ENCODE data around the gene ENTPD1. TPM values are rescaled to one million over a fixed set of nuclear protein-coding genes. Genes with fewer than 3 reads are reported as not detected.

Gene ENTPD1
- total and polyA plus RNA-seq, 8 donors: 3.7 to 56.7 (median 9.7) TPM

- H3K4me1 ChIP-seq: peaks cover 0 to 39% (median 10%) of the 10 kb centered on the region in 4 donors
- H3K4me3 ChIP-seq: no peak overlapping the region
- intact Hi-C loops (cut with DNase I; ENCODE audit: low total_unique reads): no loop called here
- H3K27ac ChIP-seq: no peak overlapping the region
- no peak for DNase-seq
- no peaks in the 10 kb centered on the region for H3K27me3 ChIP-seq
- no peaks in the 10 kb centered on the region for H3K36me3 ChIP-seq
- 61 to 75% (median 70%) methylated on average over 3 of the region's 3 CpGs for WGBS, 5 donors
- no peaks in the 10 kb centered on the region for H3K9me3 ChIP-seq
- TF ChIP-seq EP300 (IDR thresholded peaks at IDR 0.05) (no peak), POLR2A (IDR thresholded peaks at IDR 0.05) (no peak), POLR2AphosphoS5 (IDR thresholded peaks at IDR 0.05) (no peak), CTCF (IDR thresholded peaks at IDR 0.05) (no peak)
Observed at GRCh38 chr10:95790982-95791381, 35.0 kb downstream of the ENTPD1 start.

GRCh38 chr10:95791425-95791979 lies 35.5 kb downstream of the ENTPD1 start:
- Histone ChIP-seq H3K27ac (peak overlapping the region in 2 of 5 donors; percentile 50 to 74), H3K4me1 (peaks cover 0 to 39% (median 10%) of the 10 kb centered on the region in 4 donors), H3K36me3 (no peaks in the 10 kb centered on the region), H3K9me3 (no peaks in the 10 kb centered on the region), H3K27me3 (no peaks in the 10 kb centered on the region), H3K4me3 (no peak overlapping the region)
- no peak for DNase-seq
- WGBS, 5 donors: 68 to 73% (median 73%) methylated on average over 2 of the region's 2 CpGs
- TF ChIP-seq POLR2AphosphoS5 (IDR thresholded peaks at IDR 0.05) (no peak), CTCF (IDR thresholded peaks at IDR 0.05) (no peak)
- intact Hi-C loops (cut with DNase I; ENCODE audit: low total_unique reads): no loop called here

GRCh38 chr10:95792211-95792780 lies 36.3 kb downstream of the ENTPD1 start:
- H3K27ac ChIP-seq: peak overlapping the region in 4 of 5 donors; percentile 48 to 74 (median 59)
- TF ChIP-seq CTCF (IDR thresholded peaks at IDR 0.05) (no peak), EP300 (IDR thresholded peaks at IDR 0.05) (no peak), POLR2A (IDR thresholded peaks at IDR 0.05) (no peak), POLR2AphosphoS5 (IDR thresholded peaks at IDR 0.05) (no peak)
- H3K36me3 ChIP-seq: no peaks in the 10 kb centered on the region
- 55 to 68% (median 61%) methylated on average over 2 of the region's 2 CpGs for WGBS, 5 donors
- peaks cover 0 to 39% (median 10%) of the 10 kb centered on the region in 4 donors for H3K4me1 ChIP-seq
- no peak for DNase-seq
- H3K9me3 ChIP-seq: no peaks in the 10 kb centered on the region
- H3K4me3 ChIP-seq: no peak overlapping the region
- no peaks in the 10 kb centered on the region for H3K27me3 ChIP-seq
- intact Hi-C loops (cut with DNase I; ENCODE audit: low total_unique reads): no loop called here

GRCh38 chr10:95792874-95793285 lies 36.9 kb downstream of the ENTPD1 start:
- peaks cover 0 to 39% (median 10%) of the 10 kb centered on the region in 4 donors for H3K4me1 ChIP-seq
- TF ChIP-seq POLR2A (IDR thresholded peaks at IDR 0.05) (no peak), POLR2AphosphoS5 (IDR thresholded peaks at IDR 0.05) (peak in 1 of 3 donors; percentile 6)
- no peaks in the 10 kb centered on the region for H3K36me3 ChIP-seq
- intact Hi-C loops (cut with DNase I; ENCODE audit: low total_unique reads): no loop called here
- no peak overlapping the region for H3K4me3 ChIP-seq
- no peaks in the 10 kb centered on the region for H3K27me3 ChIP-seq
- H3K27ac ChIP-seq: peak overlapping the region in 4 of 5 donors; percentile 48 to 74 (median 59)
- DNase-seq: peak in 1 of 2 donors; percentile 77
- H3K9me3 ChIP-seq: no peaks in the 10 kb centered on the region
- WGBS, 5 donors: 57 to 76% (median 70%) methylated on average over 4 of the region's 4 CpGs
